Endothelial cell of umbilical vein (primary cell): ENCODE data around the gene VEGFA. TPM values are rescaled to one million over a fixed set of nuclear protein-coding genes. Genes with fewer than 3 reads are reported as not detected.

Experiments
- BruUV-seq: library from RNA; stranded (reverse); fragments of 400-500 nt; replicated peaks from 2 replicates; lab custom pipeline; 2021; lab: Mats Ljungman, UMichigan
- CTCF ChIA-PET: fragments of 300-600, 350-600 bp; sonication (Branson Sonifier 250); formaldehyde crosslinking; loops from one replicate; lab custom pipeline; 2021; ENCODE audit warnings: antibody characterized with exemption, inconsistent platforms; lab: Charles Lee
- POLR2A ChIA-PET: fragments of 300-600, 350-600 bp; sonication (Branson Sonifier 250); formaldehyde crosslinking; loops from one replicate; lab custom pipeline; 2021; ENCODE audit warnings: antibody characterized with exemption, inconsistent platforms; lab: Charles Lee
- DNase-seq: peaks from one replicate; pipeline ENCODE4 v3.0.0-alpha.2; 2011; ENCODE audit warnings: low read depth, low spot score
- FAIRE-seq: peaks from 2 replicates; lab custom pipeline; 2011; peaks lifted over from hg19 to GRCh38; lab: Jason Lieb, UNC
- H2AFZ ChIP-seq: 2 replicates; pipeline ENCODE4 v1.6.0; 2012; ENCODE audit warnings: low read depth, low read length, control low read depth, inconsistent platforms
- H3K27ac ChIP-seq: 2 replicates; pipeline ENCODE4 v1.5.1; 2011; ENCODE audit warnings: low read depth, mild to moderate bottlenecking, control low read depth, low read length, moderate library complexity; ENCODE audit not compliant: insufficient read depth
- H3K27me3 ChIP-seq, 2 experiments: 2 replicates each; pipeline versions ENCODE4 v1.6.0 to v1.6.1; 2011; ENCODE audit warnings: low read length in 2 of 2, mixed read lengths in 1 of 2; ENCODE audit not compliant: control insufficient read depth in 2 of 2, insufficient read depth in 2 of 2
- H3K36me3 ChIP-seq, 2 experiments: 2 replicates in 1 of 2; 3 replicates in 1 of 2; pipeline ENCODE4 v1.5.1; 2011; ENCODE audit warnings: low read length in 2 of 2, mild to moderate bottlenecking in 1 of 2, moderate library complexity in 1 of 2; ENCODE audit not compliant: control insufficient read depth in 2 of 2, insufficient read depth in 2 of 2; ENCODE audit errors: extremely low read depth in 1 of 2
- H3K4me1 ChIP-seq: 3 replicates; pipeline ENCODE4 v1.5.1; 2011; ENCODE audit warnings: mild to moderate bottlenecking, low read length; ENCODE audit not compliant: control insufficient read depth, insufficient read depth; ENCODE audit errors: extremely low read depth
- H3K4me2 ChIP-seq: 2 replicates; pipeline ENCODE4 v1.6.1; 2011; ENCODE audit warnings: low read length, control low read depth, mixed read lengths; ENCODE audit not compliant: insufficient read depth
- H3K4me3 ChIP-seq, 3 experiments: fragments of 200-600 bp in 1 of 3; sonication (generic), shearing (Covaris generic) in 1 of 3; replicated peaks in 1 of 3; 2 replicates each; pipeline ENCODE4 v1.5.1; 2011 to 2016; ENCODE audit warnings: control low read depth in 3 of 3, low read length in 3 of 3, mild to moderate bottlenecking in 2 of 3, inconsistent platforms in 1 of 3, low read depth in 1 of 3, moderate library complexity in 1 of 3; ENCODE audit not compliant: insufficient read depth in 1 of 3
- H3K79me2 ChIP-seq: 2 replicates; pipeline ENCODE4 v1.6.0; 2012; ENCODE audit warnings: low read length, inconsistent platforms; ENCODE audit not compliant: control insufficient read depth, insufficient read depth
- H3K9ac ChIP-seq: replicated peaks from 2 replicates; pipeline ENCODE3; 2011; ENCODE audit warnings: low read length, control low read depth; ENCODE audit not compliant: insufficient read depth; ENCODE audit errors: extremely low read depth
- H3K9me1 ChIP-seq: replicated peaks from 3 replicates; pipeline ENCODE4 v1.6.0; 2011; ENCODE audit warnings: mild to moderate bottlenecking, low read length; ENCODE audit not compliant: control insufficient read depth, insufficient read depth; ENCODE audit errors: extremely low read depth
- H3K9me3 ChIP-seq: replicated peaks from 2 replicates; pipeline ENCODE4 v1.5.1; 2012; ENCODE audit warnings: low read length, inconsistent platforms; ENCODE audit not compliant: control insufficient read depth, insufficient read depth
- H4K20me1 ChIP-seq: replicated peaks from 2 replicates; pipeline ENCODE3; 2011; ENCODE audit warnings: mild to moderate bottlenecking, low read length; ENCODE audit not compliant: control insufficient read depth, insufficient read depth; ENCODE audit errors: extremely low read depth
- JUN ChIP-seq: IDR thresholded peaks from 2 replicates; pipeline ENCODE4 v1.6.1; 2011; ENCODE audit warnings: borderline replicate concordance, low read depth; ENCODE audit not compliant: insufficient read length, insufficient read depth
- MYC ChIP-seq: IDR thresholded peaks from one replicate; pipeline ENCODE4 v1.6.1; 2011; ENCODE audit warnings: mild to moderate bottlenecking, low read depth, low read length
- POLR2AphosphoS5 ChIP-seq: IDR thresholded peaks from 2 replicates; pipeline ENCODE4 v1.6.1; 2012; ENCODE audit warnings: low read depth, mild to moderate bottlenecking, control low read depth, low read length, moderate library complexity; ENCODE audit not compliant: insufficient read depth
- dilution Hi-C: fragments of 300-500 bp; cut with MboI; formaldehyde crosslinking; loops from one replicate; pipeline ENCODE4 v1.15.0; 2019; ENCODE audit warnings: low sequenced_read_pairs; ENCODE audit not compliant: extremely low pct_ligation_motif_present
- intact Hi-C: fragments of 100-400 bp; cut with micrococcal nuclease; formaldehyde crosslinking; loops from one replicate; pipeline ENCODE4 v1.10.0; 2022
- polyA plus RNA-seq, 4 experiments: library from polyadenylated mRNA; depleted of rRNA in 3 of 4; stranded (reverse) in 3 of 4; unstranded in 1 of 4; fragments of >200 nt; gene quantifications; 2 replicates each; pipeline versions ENCODE4 v1.2.1 to v1.2.3, GENCODE V29; 2011 to 2012; ENCODE audit warnings: missing spikeins in 1 of 4
- total RNA-seq: library from RNA; stranded (reverse); gene quantifications from 2 replicates; pipeline ENCODE4 v1.2.3, GENCODE V29; 2021
- TF ChIP-seq, protein P1 (sequence below): IDR thresholded peaks from 2 replicates; pipeline ENCODE4 v1.6.1; 2011; ENCODE audit not compliant: insufficient read depth, insufficient read length

Gene VEGFA
- total and polyA plus RNA-seq, 2 donors (not counting 3 experiments of a cell fraction or from before 2014, with no cell fraction given): 18.1 to 19.9 TPM

DNA sequence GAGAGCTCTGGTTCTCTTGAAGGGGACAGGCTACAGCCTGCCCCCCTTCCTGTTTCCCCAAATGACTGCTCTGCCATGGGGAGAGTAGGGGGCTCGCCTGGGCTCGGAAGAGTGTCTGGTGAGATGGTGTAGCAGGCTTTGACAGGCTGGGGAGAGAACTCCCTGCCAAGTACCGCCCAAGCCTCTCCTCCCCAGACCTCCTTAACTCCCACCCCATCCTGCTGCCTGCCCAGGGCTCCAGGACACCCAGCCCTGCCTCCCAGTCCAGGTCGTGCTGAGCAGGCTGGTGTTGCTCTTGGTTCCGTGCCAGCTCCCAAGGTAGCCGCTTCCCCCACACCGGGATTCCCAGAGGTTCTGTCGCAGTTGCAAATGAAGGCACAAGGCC, 9.8 kb downstream of the VEGFA start:
- Histone ChIP-seq H3K27me3 (no peaks in the 10 kb centered on the region), H3K9ac (no peak overlapping the region), H3K4me1 (peaks cover 1% of the 10 kb centered on the region), H3K9me1 (no peaks in the 10 kb centered on the region), H3K36me3 (peaks cover 3 to 34% of the 10 kb centered on the region in 2 experiments), H4K20me1 (no peaks in the 10 kb centered on the region), H3K9me3 (no peaks in the 10 kb centered on the region), H3K4me2 (no peak overlapping the region), H3K4me3 (no peak overlapping the region), H3K27ac (no peak overlapping the region), H2AFZ (no peak overlapping the region), H3K79me2 (no peaks in the 10 kb centered on the region)
- DNase-seq (no peak), FAIRE-seq (no peak)
- TF ChIP-seq JUN: no peak
- TF ChIP-seq POLR2AphosphoS5: no peak
- ChIA-PET POLR2A (no interaction called here), CTCF (no interaction called here)
- intact Hi-C loops: no loop called here
- dilution Hi-C loops: no loop called here
- BruUV-seq: no TSS peak

DNA sequence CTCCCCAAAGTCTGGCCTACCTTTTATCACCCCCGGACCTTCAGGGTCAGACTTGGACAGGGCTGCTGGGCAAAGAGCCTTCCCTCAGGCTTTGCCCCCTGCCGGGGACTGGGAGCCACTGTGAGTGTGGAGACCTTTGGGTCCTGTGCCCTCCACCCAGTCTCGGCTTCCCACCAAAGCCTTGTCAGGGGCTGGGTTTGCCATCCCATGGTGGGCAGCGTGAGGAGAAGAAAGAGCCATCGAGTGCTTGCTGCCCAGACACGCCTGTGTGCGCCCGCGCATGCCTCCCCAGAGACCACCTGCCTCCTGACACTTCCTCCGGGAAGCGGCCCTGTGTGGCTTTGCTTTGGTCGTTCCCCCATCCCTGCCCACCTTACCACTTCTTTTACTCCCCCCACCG, 10.3 kb downstream of the VEGFA start:
- no peak for DNase-seq
- H3K4me3 ChIP-seq: no peak overlapping the region
- no peak overlapping the region for H3K9ac ChIP-seq
- no peaks in the 10 kb centered on the region for H3K4me1 ChIP-seq
- no peak for FAIRE-seq
- BruUV-seq: no TSS peak
- dilution Hi-C loops: no loop called here
- TF ChIP-seq JUN (no peak), MYC (no peak)
- TF ChIP-seq, protein P1, sequence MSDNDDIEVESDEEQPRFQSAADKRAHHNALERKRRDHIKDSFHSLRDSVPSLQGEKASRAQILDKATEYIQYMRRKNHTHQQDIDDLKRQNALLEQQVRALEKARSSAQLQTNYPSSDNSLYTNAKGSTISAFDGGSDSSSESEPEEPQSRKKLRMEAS: no peak
- ChIA-PET POLR2A (no interaction called here), CTCF (no interaction called here)
- H3K79me2 ChIP-seq: no peaks in the 10 kb centered on the region
- H3K9me1 ChIP-seq: no peaks in the 10 kb centered on the region
- no peak overlapping the region for H3K4me2 ChIP-seq
- H3K9me3 ChIP-seq: no peaks in the 10 kb centered on the region
- no peaks in the 10 kb centered on the region for H4K20me1 ChIP-seq
- intact Hi-C loops: no loop called here
- H3K27ac ChIP-seq: no peak overlapping the region
- peaks cover 3 to 38% of the 10 kb centered on the region in 2 experiments for H3K36me3 ChIP-seq
- no peaks in the 10 kb centered on the region for H3K27me3 ChIP-seq
- H2AFZ ChIP-seq: no peak overlapping the region
